SU-DHL-6 (cell line): ENCODE measurements around the gene MAFF.

Experiments used
- EZH2phosphoT487 ChIP-seq: fragments of 200-600 bp; sonication (generic), shearing (Covaris generic); conservative IDR thresholded peaks from 2 replicates; pipeline ENCODE4 v1.6.1; 2018; ENCODE audit warnings: mild to moderate bottlenecking, antibody characterized with exemption, low read length, moderate library complexity, mixed read lengths
- TF ChIP-seq, protein P1 (sequence below): fragments of 200-600 bp; sonication (generic); IDR thresholded peaks from one replicate; pipeline ENCODE4 v1.5.1; 2017; ENCODE audit warnings: antibody characterized with exemption, mild to moderate bottlenecking, low read length, moderate library complexity; ENCODE audit not compliant: insufficient read depth, poor library complexity, severe bottlenecking

DNA sequence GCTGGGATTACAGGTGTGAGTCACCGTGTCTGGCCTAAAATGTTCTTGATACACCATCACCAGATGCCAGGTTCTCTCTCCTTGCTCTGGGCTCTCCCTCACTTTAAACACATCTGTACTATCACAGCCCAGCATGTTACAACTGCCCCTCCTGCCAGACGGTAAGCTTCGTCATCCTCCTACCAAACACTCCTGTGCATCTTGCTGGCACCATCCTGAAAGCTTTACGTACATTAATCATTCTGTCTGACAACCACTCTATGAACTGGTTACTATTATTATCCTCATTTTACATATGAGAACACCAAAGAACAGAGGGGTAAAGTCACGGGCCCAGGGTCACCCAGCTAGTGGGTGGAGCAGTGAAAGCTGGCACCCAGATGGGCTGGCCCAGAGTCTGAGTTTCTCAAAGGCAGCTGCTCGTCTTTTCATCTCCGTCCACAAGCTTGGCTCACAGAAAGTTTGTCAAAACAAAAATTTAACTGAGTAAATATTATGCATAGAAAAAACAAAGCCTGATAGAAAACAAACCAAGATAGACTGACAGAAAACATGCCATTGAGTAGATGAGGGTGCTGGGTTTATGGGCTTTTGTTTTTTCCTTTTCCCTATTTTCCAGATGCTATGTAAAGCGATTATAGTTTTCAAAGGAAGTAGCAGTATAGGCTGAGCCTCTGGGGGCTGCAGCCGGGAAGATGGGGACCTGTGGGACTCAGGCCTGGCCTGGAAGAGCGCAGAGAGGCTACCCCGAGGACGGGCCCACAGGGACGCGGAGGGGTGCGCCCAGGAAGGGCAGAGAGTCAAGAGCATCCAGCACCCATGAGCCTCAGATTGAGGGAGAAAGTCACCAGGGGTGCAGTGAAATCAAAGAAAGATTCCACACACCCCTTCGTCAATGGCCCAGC is 29.6 kb upstream of the MAFF start:
- TF ChIP-seq, protein P1, sequence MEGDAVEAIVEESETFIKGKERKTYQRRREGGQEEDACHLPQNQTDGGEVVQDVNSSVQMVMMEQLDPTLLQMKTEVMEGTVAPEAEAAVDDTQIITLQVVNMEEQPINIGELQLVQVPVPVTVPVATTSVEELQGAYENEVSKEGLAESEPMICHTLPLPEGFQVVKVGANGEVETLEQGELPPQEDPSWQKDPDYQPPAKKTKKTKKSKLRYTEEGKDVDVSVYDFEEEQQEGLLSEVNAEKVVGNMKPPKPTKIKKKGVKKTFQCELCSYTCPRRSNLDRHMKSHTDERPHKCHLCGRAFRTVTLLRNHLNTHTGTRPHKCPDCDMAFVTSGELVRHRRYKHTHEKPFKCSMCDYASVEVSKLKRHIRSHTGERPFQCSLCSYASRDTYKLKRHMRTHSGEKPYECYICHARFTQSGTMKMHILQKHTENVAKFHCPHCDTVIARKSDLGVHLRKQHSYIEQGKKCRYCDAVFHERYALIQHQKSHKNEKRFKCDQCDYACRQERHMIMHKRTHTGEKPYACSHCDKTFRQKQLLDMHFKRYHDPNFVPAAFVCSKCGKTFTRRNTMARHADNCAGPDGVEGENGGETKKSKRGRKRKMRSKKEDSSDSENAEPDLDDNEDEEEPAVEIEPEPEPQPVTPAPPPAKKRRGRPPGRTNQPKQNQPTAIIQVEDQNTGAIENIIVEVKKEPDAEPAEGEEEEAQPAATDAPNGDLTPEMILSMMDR: no peak
- no peak for TF ChIP-seq EZH2phosphoT487
